Panc1 (cell line): Measurements from ENCODE around the gene CYRIA. TPM values are rescaled to one million over a fixed set of nuclear protein-coding genes. Genes with fewer than 3 reads are reported as not detected.

ENCODE experiments used
- ATAC-seq: fragments of 200-7000 bp; cut with Tn5 transposase; 2 replicates; pipeline ENCODE4 v1.9.1; 2020; ENCODE audit warnings: mild to moderate bottlenecking, moderate library complexity
- BruUV-seq: library from RNA; stranded (reverse); fragments of 400-500 nt; replicated peaks from 2 replicates; lab custom pipeline; 2021; lab: Mats Ljungman, UMichigan
- CTCF ChIA-PET: fragments of 300-600 bp; sonication (Branson Sonifier 250); formaldehyde crosslinking; loops from one replicate; lab custom pipeline; 2022; ENCODE audit warnings: antibody characterized with exemption; lab: Charles Lee
- POLR2A ChIA-PET: fragments of 300-600 bp; sonication (Branson Sonifier 250); formaldehyde crosslinking; loops from one replicate; lab custom pipeline; 2022; ENCODE audit warnings: antibody characterized with exemption; lab: Charles Lee
- DNase-seq: peaks from one replicate; pipeline ENCODE4 v3.0.0-alpha.2; 2010; ENCODE audit warnings: low read depth, low spot score
- H3K27ac ChIP-seq: 2 replicates; pipeline ENCODE4 v1.5.1; 2011; ENCODE audit warnings: mild to moderate bottlenecking, low read length, inconsistent platforms
- H3K27me3 ChIP-seq: fragments of 200-500 bp; sonication (Bioruptor generic); 2 replicates; pipeline ENCODE4 v1.6.0; 2014; ENCODE audit warnings: low read length, inconsistent platforms; ENCODE audit not compliant: control insufficient read depth, insufficient read depth
- H3K36me3 ChIP-seq: fragments of 200-500 bp; sonication (Bioruptor generic); 2 replicates; pipeline ENCODE4 v1.5.1; 2014; ENCODE audit warnings: inconsistent platforms, mild to moderate bottlenecking, low read length, moderate library complexity; ENCODE audit not compliant: control insufficient read depth, insufficient read depth
- H3K4me1 ChIP-seq: 2 replicates; pipeline ENCODE4 v1.5.1; 2011; ENCODE audit warnings: inconsistent platforms, mild to moderate bottlenecking, low read length, moderate library complexity; ENCODE audit not compliant: control insufficient read depth, insufficient read depth
- H3K4me3 ChIP-seq, 2 experiments: 2 replicates each; pipeline ENCODE4 v1.5.1; 2011 to 2012; ENCODE audit warnings: low read depth in 2 of 2, low read length in 2 of 2, mild to moderate bottlenecking in 2 of 2, inconsistent platforms in 1 of 2, moderate library complexity in 1 of 2
- H3K9me3 ChIP-seq: fragments of 200-500 bp; sonication (Bioruptor generic); 2 replicates; pipeline ENCODE4 v1.5.1; 2014; ENCODE audit warnings: low read depth, mild to moderate bottlenecking, inconsistent platforms, low read length, moderate library complexity; ENCODE audit not compliant: control insufficient read depth, insufficient read depth
- CTCF ChIP-seq: fragments of 450-650 bp; IDR thresholded peaks from 2 replicates; pipeline ENCODE4 v1.5.1; 2017; ENCODE audit warnings: mild to moderate bottlenecking
- POLR2AphosphoS5 ChIP-seq: IDR thresholded peaks from 2 replicates; pipeline ENCODE4 v1.6.1; 2012; ENCODE audit warnings: mild to moderate bottlenecking, low read depth, low read length, moderate library complexity
- REST ChIP-seq, 2 experiments: IDR thresholded peaks; 2 replicates each; pipeline ENCODE4 v1.6.1; 2011 to 2012; ENCODE audit warnings: low read depth in 2 of 2, control low read depth in 1 of 2, low read length in 1 of 2, mild to moderate bottlenecking in 1 of 2, moderate library complexity in 1 of 2; ENCODE audit not compliant: insufficient read depth in 1 of 2
- SIN3A ChIP-seq: IDR thresholded peaks from 2 replicates; pipeline ENCODE4 v1.6.1; 2012; ENCODE audit warnings: low read depth, mild to moderate bottlenecking, low read length, moderate library complexity, borderline replicate concordance; ENCODE audit not compliant: insufficient read depth
- TCF7L2 ChIP-seq: IDR thresholded peaks from 2 replicates; pipeline ENCODE4 v1.6.1; 2011; ENCODE audit warnings: mild to moderate bottlenecking, low read depth, low read length, inconsistent platforms
- in situ Hi-C: cut with HindIII; loops from 2 replicates; pipeline ENCODE4 v1.10.0; 2016; ENCODE audit warnings: low sequenced_read_pairs, low pct_unique_long_range_greater_than_20kb
- intact Hi-C: fragments of 100-400 bp; cut with micrococcal nuclease; formaldehyde crosslinking; loops from one replicate; pipeline ENCODE4 v1.10.0; 2022; ENCODE audit not compliant: unreplicated experiment
- total RNA-seq: library from RNA; stranded (reverse); gene quantifications from one replicate; pipeline ENCODE4 v1.2.1, GENCODE V29; 2021; ENCODE audit not compliant: unreplicated experiment

CYRIA gene
- total RNA-seq, 1 experiment from 2014 or later: 0.13 TPM

DNA sequence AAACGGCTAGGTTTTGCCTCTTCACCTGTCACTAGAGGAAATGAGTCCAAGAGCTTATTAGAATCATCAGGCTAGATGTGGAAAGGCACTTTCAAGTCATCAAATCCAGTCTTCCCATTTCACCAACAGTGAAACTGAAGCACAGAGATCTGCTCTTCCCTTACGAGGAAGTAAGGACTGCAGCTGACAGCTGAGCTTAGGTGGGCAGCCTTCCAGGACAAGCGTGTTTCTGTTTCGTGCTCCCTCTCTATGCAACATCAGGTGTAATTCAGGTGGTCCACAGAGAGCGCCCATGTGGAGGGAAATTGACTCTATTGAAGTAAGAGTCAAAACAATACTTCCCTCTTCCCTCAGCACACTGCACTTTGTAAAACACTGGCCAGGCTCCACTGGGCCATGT, 5.5 kb downstream of the CYRIA start:
- no TSS peak for BruUV-seq
- CTCF ChIA-PET: no interaction called here
- in situ Hi-C loops: no loop called here

GRCh38 chr2:16658076-16658739, 7.4 kb downstream of the CYRIA start:
- no peak for ATAC-seq
- POLR2A ChIA-PET: no interaction called here
- no peak overlapping the region for H3K4me3 ChIP-seq
- no peaks in the 10 kb centered on the region for H3K9me3 ChIP-seq
- no peaks in the 10 kb centered on the region for H3K4me1 ChIP-seq
- TF ChIP-seq CTCF: no peak
- no peak for TF ChIP-seq REST (IDR thresholded peaks at IDR 0.05; ENCODE audit: insufficient read depth in 1 of 2, low read depth in 2 of 2, low read length in 1 of 2)
- no peak for TF ChIP-seq POLR2AphosphoS5
- no peak for TF ChIP-seq SIN3A
- no peak for TF ChIP-seq TCF7L2
- no peak overlapping the region for H3K27ac ChIP-seq
- intact Hi-C loops (no loop called here), in situ Hi-C loops (no loop called here)
- CTCF ChIA-PET: interaction anchor here (0.6 to 0.9 kb wide), 2 partner anchors 12 to 53 kb away, joined by 3 read pairs; no protein-coding TSS in a partner anchor
- H3K27me3 ChIP-seq: no peaks in the 10 kb centered on the region; the same call in 1 of the 2 replicates
- no peaks in the 10 kb centered on the region for H3K36me3 ChIP-seq
- BruUV-seq: no TSS peak
- no peak for DNase-seq

More for the DNA sequence above, 5.5 kb downstream of the CYRIA start:
- Histone ChIP-seq H3K4me1 (no peaks in the 10 kb centered on the region), H3K4me3 (no peak overlapping the region), H3K27me3 (peaks cover 2% of the 10 kb centered on the region), H3K36me3 (no peaks in the 10 kb centered on the region), H3K9me3 (no peaks in the 10 kb centered on the region), H3K27ac (no peak overlapping the region)
- intact Hi-C loops: no loop called here
- ATAC-seq (no peak), DNase-seq (no peak)
- POLR2A ChIA-PET: no interaction called here
- TF ChIP-seq POLR2AphosphoS5: no peak
- TF ChIP-seq REST (IDR thresholded peaks at IDR 0.05; ENCODE audit: insufficient read depth in 1 of 2, low read depth in 2 of 2, low read length in 1 of 2): no peak
- no peak for TF ChIP-seq TCF7L2
- TF ChIP-seq SIN3A: no peak
- TF ChIP-seq CTCF: no peak
